Neural progenitor cell (in vitro differentiated cells): ENCODE data around the gene ZG16. TPM values are rescaled to one million over a fixed set of nuclear protein-coding genes. Genes with fewer than 3 reads are reported as not detected.

Source experiments
- DNase-seq: peaks from one replicate; pipeline ENCODE4 v3.0.0-alpha.2; 2016; ENCODE audit warnings: low spot score
- H2AFZ ChIP-seq: fragments of 200-600 bp; sonication (generic); replicated peaks from 2 replicates; pipeline ENCODE4 v1.6.1; 2016; ENCODE audit warnings: antibody characterized with exemption
- H3F3A ChIP-seq: fragments of 200-600 bp; sonication (generic); 2 replicates; pipeline ENCODE4 v1.6.1; 2016; ENCODE audit warnings: antibody characterized with exemption, low read depth
- H3K27ac ChIP-seq: fragments of 200-600 bp; sonication (generic); 2 replicates; pipeline ENCODE4 v1.5.1; 2016; ENCODE audit warnings: mild to moderate bottlenecking
- H3K27me3 ChIP-seq: fragments of 200-600 bp; sonication (generic); 2 replicates; pipeline ENCODE4 v1.6.1; 2016; ENCODE audit warnings: mild to moderate bottlenecking, moderate library complexity
- H3K36me3 ChIP-seq: fragments of 200-600 bp; sonication (generic); 2 replicates; pipeline ENCODE4 v1.5.1; 2016
- H3K4me1 ChIP-seq: fragments of 200-600 bp; sonication (generic); 2 replicates; pipeline ENCODE4 v1.6.1; 2016; ENCODE audit warnings: mixed run types
- H3K4me2 ChIP-seq: fragments of 200-600 bp; sonication (generic); 2 replicates; pipeline ENCODE4 v1.6.1; 2016
- H3K4me3 ChIP-seq: fragments of 200-600 bp; sonication (generic); 2 replicates; pipeline ENCODE4 v1.5.1; 2016
- H3K79me2 ChIP-seq: fragments of 200-600 bp; sonication (generic); 2 replicates; pipeline ENCODE4 v1.6.1; 2016; ENCODE audit warnings: low read depth
- H3K9ac ChIP-seq: fragments of 200-600 bp; sonication (generic); 2 replicates; pipeline ENCODE4 v1.6.1; 2016
- H3K9me3 ChIP-seq: fragments of 200-600 bp; sonication (generic); 2 replicates; pipeline ENCODE4 v1.5.1; 2016; ENCODE audit warnings: low read depth
- H4K20me1 ChIP-seq: fragments of 200-600 bp; sonication (generic); 2 replicates; pipeline ENCODE4 v1.6.1; 2016; ENCODE audit warnings: low read depth
- H3K27ac Mint-ChIP-seq: 3 replicates; pipeline ENCODE4 v1.8.0; 2021; ENCODE audit warnings: mixed read lengths
- H3K27me3 Mint-ChIP-seq: 2 replicates; pipeline ENCODE4 v1.8.0; 2022; ENCODE audit warnings: low read depth, mild to moderate bottlenecking, inconsistent platforms, moderate library complexity, mixed read lengths; ENCODE audit not compliant: insufficient read depth
- H3K36me3 Mint-ChIP-seq: 3 replicates; pipeline ENCODE4 v1.8.0; 2021; ENCODE audit warnings: mixed read lengths
- H3K4me1 Mint-ChIP-seq: 3 replicates; pipeline ENCODE4 v1.8.0; 2021; ENCODE audit warnings: mixed read lengths
- H3K4me3 Mint-ChIP-seq: 3 replicates; pipeline ENCODE4 v1.8.0; 2021; ENCODE audit warnings: mild to moderate bottlenecking, moderate library complexity, mixed read lengths
- H3K9me3 Mint-ChIP-seq: 3 replicates; pipeline ENCODE4 v1.8.0; 2020; ENCODE audit warnings: mixed read lengths
- EZH2 ChIP-seq: fragments of 200-600 bp; sonication (generic); IDR thresholded peaks from 2 replicates; pipeline ENCODE4 v1.6.1; 2017; ENCODE audit warnings: antibody characterized with exemption, mild to moderate bottlenecking, moderate library complexity
- EZH2phosphoT487 ChIP-seq: fragments of 200-600 bp; sonication (generic); IDR thresholded peaks from 2 replicates; pipeline ENCODE4 v1.6.1; 2017; ENCODE audit warnings: antibody characterized with exemption
- total RNA-seq: library from RNA; depleted of rRNA; stranded (reverse); fragments of >200 nt; gene quantifications from 2 replicates; pipeline ENCODE4 v1.2.3, GENCODE V29; 2015; ENCODE audit warnings: low replicate concordance
- TF ChIP-seq, protein P1 (sequence below): fragments of 200-600 bp; sonication (generic); IDR thresholded peaks from 2 replicates; pipeline ENCODE4 v1.5.1; 2017; ENCODE audit warnings: antibody characterized with exemption, mild to moderate bottlenecking

ZG16 gene
- total RNA-seq, 1 donor from 2014 or later = not detected

GRCh38 chr16:29809031-29809747 lies 31.1 kb downstream of the ZG16 start:
- Mint-ChIP-seq H3K27ac (no peak overlapping the region), H3K27me3 (peaks cover 15% of the 10 kb centered on the region), H3K36me3 (peaks cover 7% of the 10 kb centered on the region), H3K4me3 (peak overlapping the region; percentile 87), H3K9me3 (no peaks in the 10 kb centered on the region), H3K4me1 (peaks cover 54% of the 10 kb centered on the region)
- Histone ChIP-seq H3K4me3 (peak overlapping the region; percentile 72), H3K27ac (peak overlapping the region; percentile 55), H3K4me1 (peaks cover 52% of the 10 kb centered on the region), H3K27me3 (no peaks in the 10 kb centered on the region), H3K9ac (no peak overlapping the region), H3K4me2 (peak overlapping the region; percentile 88), H2AFZ (no peak overlapping the region), H3K9me3 (no peaks in the 10 kb centered on the region), H3K36me3 (no peaks in the 10 kb centered on the region), H3F3A (peaks cover 80% of the 10 kb centered on the region), H3K79me2 (peaks cover 62% of the 10 kb centered on the region), H4K20me1 (peaks cover 37% of the 10 kb centered on the region)
- DNase-seq = no peak
- TF ChIP-seq EZH2phosphoT487 (no peak), EZH2 (no peak)
- TF ChIP-seq, protein P1, sequence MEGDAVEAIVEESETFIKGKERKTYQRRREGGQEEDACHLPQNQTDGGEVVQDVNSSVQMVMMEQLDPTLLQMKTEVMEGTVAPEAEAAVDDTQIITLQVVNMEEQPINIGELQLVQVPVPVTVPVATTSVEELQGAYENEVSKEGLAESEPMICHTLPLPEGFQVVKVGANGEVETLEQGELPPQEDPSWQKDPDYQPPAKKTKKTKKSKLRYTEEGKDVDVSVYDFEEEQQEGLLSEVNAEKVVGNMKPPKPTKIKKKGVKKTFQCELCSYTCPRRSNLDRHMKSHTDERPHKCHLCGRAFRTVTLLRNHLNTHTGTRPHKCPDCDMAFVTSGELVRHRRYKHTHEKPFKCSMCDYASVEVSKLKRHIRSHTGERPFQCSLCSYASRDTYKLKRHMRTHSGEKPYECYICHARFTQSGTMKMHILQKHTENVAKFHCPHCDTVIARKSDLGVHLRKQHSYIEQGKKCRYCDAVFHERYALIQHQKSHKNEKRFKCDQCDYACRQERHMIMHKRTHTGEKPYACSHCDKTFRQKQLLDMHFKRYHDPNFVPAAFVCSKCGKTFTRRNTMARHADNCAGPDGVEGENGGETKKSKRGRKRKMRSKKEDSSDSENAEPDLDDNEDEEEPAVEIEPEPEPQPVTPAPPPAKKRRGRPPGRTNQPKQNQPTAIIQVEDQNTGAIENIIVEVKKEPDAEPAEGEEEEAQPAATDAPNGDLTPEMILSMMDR = no peak

DNA sequence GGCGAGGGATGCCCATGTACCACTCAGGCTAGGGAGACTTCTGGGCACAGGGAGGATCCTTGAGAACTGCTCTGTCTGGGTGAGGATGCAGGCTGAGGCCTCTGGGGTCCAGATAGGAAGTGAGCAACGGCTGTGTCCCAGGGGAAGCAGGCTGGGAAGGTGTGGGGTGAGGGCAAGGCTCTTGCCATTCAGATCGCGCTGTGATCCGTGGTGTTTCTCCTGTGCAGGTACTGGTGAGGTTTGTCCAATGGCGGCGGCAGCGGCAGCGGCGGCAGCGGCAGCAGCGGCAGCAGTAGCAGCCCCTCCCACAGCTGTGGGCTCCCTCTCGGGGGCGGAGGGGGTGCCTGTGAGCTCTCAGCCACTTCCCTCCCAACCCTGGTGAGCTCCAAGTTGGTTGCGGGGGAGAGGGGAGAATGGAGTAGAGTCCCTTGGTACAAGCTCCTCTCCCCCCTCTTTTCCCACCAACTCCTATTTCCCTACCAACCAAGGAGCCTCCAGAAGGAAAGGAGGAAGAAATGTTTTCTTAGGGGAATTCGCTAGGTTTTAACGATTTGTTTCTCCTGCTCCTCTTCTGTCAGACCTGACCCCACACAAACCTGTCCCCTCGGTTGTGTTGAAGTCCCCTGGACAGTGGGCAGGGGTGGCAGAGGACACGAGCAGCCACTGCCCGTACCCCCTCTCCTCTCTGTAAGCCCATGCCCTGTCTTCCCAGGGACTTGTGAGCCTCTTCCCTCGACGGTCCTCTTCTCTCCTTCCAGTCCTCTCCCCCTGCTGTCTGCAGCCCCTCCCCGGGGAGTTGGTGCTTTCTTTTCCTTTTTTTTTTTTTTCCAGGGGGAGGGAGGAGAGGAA lies 32.0 kb downstream of the ZG16 start:
- Histone ChIP-seq H3K4me3 (peak overlapping the region; percentile 83), H3K79me2 (peaks cover 67% of the 10 kb centered on the region), H3K4me2 (peak overlapping the region; percentile 88), H3K27me3 (no peaks in the 10 kb centered on the region), H3K9ac (no peak overlapping the region), H3F3A (peaks cover 80% of the 10 kb centered on the region), H3K9me3 (no peaks in the 10 kb centered on the region), H3K27ac (peak overlapping the region; percentile 69), H4K20me1 (peaks cover 41% of the 10 kb centered on the region), H3K4me1 (peaks cover 48% of the 10 kb centered on the region), H2AFZ (no peak overlapping the region), H3K36me3 (no peaks in the 10 kb centered on the region)
- H3K4me1 Mint-ChIP-seq = peaks cover 58% of the 10 kb centered on the region
- TF ChIP-seq, protein P1 = no peak
- TF ChIP-seq EZH2phosphoT487 = no peak
- TF ChIP-seq EZH2 = no peak
- no peak overlapping the region for H3K27ac Mint-ChIP-seq
- H3K4me3 Mint-ChIP-seq = peak overlapping the region; percentile 98
- H3K9me3 Mint-ChIP-seq = no peaks in the 10 kb centered on the region
- DNase-seq = peak; percentile 52
- H3K36me3 Mint-ChIP-seq = peaks cover 7% of the 10 kb centered on the region
- H3K27me3 Mint-ChIP-seq = peaks cover 15% of the 10 kb centered on the region

DNA sequence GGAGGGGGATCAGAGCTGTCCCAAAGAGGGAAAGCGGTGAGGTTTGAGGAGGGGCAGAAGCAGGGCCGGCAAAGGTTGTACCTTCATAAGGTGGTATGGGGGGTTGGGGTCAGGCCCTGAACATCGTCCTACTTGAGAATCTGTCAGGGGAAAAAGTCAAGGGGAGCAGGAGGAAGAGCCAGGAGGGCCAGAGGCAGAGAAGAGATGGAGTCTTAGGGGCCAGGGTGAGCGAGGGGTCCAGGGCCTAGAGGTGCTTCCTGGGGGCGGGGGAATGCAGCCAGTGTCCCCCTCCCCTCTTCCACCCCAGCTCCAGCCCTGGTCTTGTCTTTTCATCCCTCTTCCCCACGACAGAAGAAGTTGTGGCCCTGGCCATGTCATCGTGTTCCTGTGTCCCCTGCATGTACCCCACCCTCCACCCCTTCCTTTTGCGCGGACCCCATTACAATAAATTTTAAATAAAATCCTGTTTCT lies 32.7 kb downstream of the ZG16 start:
- peaks cover 14% of the 10 kb centered on the region for H3K27me3 Mint-ChIP-seq
- Histone ChIP-seq H3K4me2 (peak overlapping the region; percentile 88), H3K27ac (peak overlapping the region; percentile 69), H3K27me3 (no peaks in the 10 kb centered on the region), H3K36me3 (no peaks in the 10 kb centered on the region), H3K79me2 (peaks cover 71% of the 10 kb centered on the region), H2AFZ (no peak overlapping the region), H3K9ac (no peak overlapping the region), H3K4me3 (peak overlapping the region; percentile 83), H4K20me1 (peaks cover 45% of the 10 kb centered on the region), H3K4me1 (peaks cover 52% of the 10 kb centered on the region), H3F3A (peaks cover 84% of the 10 kb centered on the region), H3K9me3 (no peaks in the 10 kb centered on the region)
- H3K9me3 Mint-ChIP-seq = no peaks in the 10 kb centered on the region
- H3K36me3 Mint-ChIP-seq = peaks cover 7% of the 10 kb centered on the region
- no peak for TF ChIP-seq EZH2
- TF ChIP-seq, protein P1 = no peak
- no peak for TF ChIP-seq EZH2phosphoT487
- peak overlapping the region; percentile 98 for H3K4me3 Mint-ChIP-seq
- peak; percentile 46 for DNase-seq
- peaks cover 61% of the 10 kb centered on the region for H3K4me1 Mint-ChIP-seq
- H3K27ac Mint-ChIP-seq = no peak overlapping the region
